AG10803 (cell line): ENCODE measurements around the gene ZNF772.

Experiments
- DNase-seq: peaks from one replicate; pipeline ENCODE4 v3.0.0; 2010; ENCODE audit warnings: low read depth
- H3K4me3 ChIP-seq: 2 replicates; pipeline ENCODE4 v1.5.1; 2011; ENCODE audit warnings: mild to moderate bottlenecking, low read length, control low read depth
- TF ChIP-seq, protein P1 (sequence below): conservative IDR thresholded peaks from 2 replicates; pipeline ENCODE4 v1.5.1; 2011; ENCODE audit warnings: mild to moderate bottlenecking, low read length, control low read depth, inconsistent platforms

Gene ZNF772

GRCh38 chr19:57421037-57421436, 56.3 kb downstream of the ZNF772 start:
- no peak overlapping the region for H3K4me3 ChIP-seq
- TF ChIP-seq, protein P1, sequence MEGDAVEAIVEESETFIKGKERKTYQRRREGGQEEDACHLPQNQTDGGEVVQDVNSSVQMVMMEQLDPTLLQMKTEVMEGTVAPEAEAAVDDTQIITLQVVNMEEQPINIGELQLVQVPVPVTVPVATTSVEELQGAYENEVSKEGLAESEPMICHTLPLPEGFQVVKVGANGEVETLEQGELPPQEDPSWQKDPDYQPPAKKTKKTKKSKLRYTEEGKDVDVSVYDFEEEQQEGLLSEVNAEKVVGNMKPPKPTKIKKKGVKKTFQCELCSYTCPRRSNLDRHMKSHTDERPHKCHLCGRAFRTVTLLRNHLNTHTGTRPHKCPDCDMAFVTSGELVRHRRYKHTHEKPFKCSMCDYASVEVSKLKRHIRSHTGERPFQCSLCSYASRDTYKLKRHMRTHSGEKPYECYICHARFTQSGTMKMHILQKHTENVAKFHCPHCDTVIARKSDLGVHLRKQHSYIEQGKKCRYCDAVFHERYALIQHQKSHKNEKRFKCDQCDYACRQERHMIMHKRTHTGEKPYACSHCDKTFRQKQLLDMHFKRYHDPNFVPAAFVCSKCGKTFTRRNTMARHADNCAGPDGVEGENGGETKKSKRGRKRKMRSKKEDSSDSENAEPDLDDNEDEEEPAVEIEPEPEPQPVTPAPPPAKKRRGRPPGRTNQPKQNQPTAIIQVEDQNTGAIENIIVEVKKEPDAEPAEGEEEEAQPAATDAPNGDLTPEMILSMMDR = no peak

DNA sequence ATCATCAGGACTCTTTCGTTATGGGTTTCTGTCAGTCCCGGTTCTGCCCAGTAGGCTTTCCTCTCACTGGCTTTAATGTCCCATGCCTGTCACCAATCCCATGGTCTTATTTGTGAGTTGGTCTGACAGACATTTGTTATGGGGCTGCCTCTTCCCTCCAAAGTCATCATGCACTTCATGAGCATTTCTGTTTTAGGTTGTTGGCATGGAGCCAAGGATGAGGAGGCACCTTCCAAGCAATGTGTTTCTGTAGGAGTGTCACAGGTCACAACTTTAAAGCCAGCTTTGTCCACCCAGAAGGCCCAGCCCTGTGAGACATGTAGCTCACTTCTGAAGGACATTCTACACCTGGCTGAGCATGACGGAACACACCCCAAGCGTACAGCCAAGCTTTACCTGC, 57.9 kb downstream of the ZNF772 start:
- no peak for DNase-seq
- TF ChIP-seq, protein P1 = no peak
- no peak overlapping the region for H3K4me3 ChIP-seq

More at GRCh38 chr19:57421037-57421436, 56.3 kb downstream of the ZNF772 start:
- DNase-seq = no peak
